HEK293 (cell line): Measurements from ENCODE around the gene XPO5.

Source experiments
- CTCF ChIA-PET: fragments of 350-600 bp; formaldehyde crosslinking; extraction: SDS; loops from one replicate; lab custom pipeline; 2021; ENCODE audit warnings: antibody characterized with exemption; lab: Yijun Ruan, JAX
- POLR2A ChIA-PET: fragments of 300-600 bp; formaldehyde crosslinking; extraction: SDS; loops from one replicate; lab custom pipeline; 2020; ENCODE audit warnings: antibody characterized with exemption, inconsistent platforms; lab: Yijun Ruan, JAX
- H3K27ac ChIP-seq: fragments of 200-500 bp; sonication (Bioruptor generic); 2 replicates; pipeline ENCODE4 v1.5.1; 2014; ENCODE audit warnings: low read depth, low read length, control low read depth, inconsistent platforms; ENCODE audit errors: extremely low read depth
- H3K36me3 ChIP-seq, 2 experiments: fragments of 200-500 bp in 1 of 2; sonication (Bioruptor generic) in 1 of 2; 1 replicate in 1 of 2; 2 replicates in 1 of 2; pipeline ENCODE4 v1.5.1; 2014 to 2017; ENCODE audit warnings: inconsistent platforms in 2 of 2, low read length in 2 of 2; ENCODE audit not compliant: control insufficient read depth in 2 of 2, insufficient read depth in 1 of 2
- H3K4me1 ChIP-seq: fragments of 200-500 bp; sonication (Bioruptor generic); 2 replicates; pipeline ENCODE4 v1.5.1; 2014; ENCODE audit warnings: mild to moderate bottlenecking, low read length, inconsistent platforms; ENCODE audit not compliant: control insufficient read depth, insufficient read depth
- H3K4me3 ChIP-seq: 2 replicates; pipeline ENCODE4 v1.5.1; 2011; ENCODE audit warnings: low read depth, mild to moderate bottlenecking, control low read depth, low read length, moderate library complexity
- H3K9me3 ChIP-seq: fragments of 200-500 bp; sonication (Bioruptor generic); 2 replicates; pipeline ENCODE4 v1.5.1; 2014; ENCODE audit warnings: low read depth, low read length, inconsistent platforms; ENCODE audit not compliant: control insufficient read depth, insufficient read depth
- GLI2 ChIP-seq: fragments of 450-650 bp; formaldehyde crosslinking; IDR thresholded peaks from 2 replicates; pipeline ENCODE4; 2017; ENCODE audit warnings: missing biosample characterization, missing genetic modification characterization, low read depth, borderline replicate concordance
- OSR2 ChIP-seq: fragments of 450-650 bp; formaldehyde crosslinking; IDR thresholded peaks from 2 replicates; pipeline ENCODE4 v1.5.1; 2016; ENCODE audit warnings: missing biosample characterization, missing genetic modification characterization
- SP7 ChIP-seq: fragments of 450-650 bp; formaldehyde crosslinking; IDR thresholded peaks from 2 replicates; pipeline ENCODE4 v1.5.1; 2016; ENCODE audit warnings: missing biosample characterization, missing genetic modification characterization
- ZFP3 ChIP-seq: fragments of 450-650 bp; formaldehyde crosslinking; IDR thresholded peaks from 2 replicates; pipeline ENCODE4 v1.5.1; 2016; ENCODE audit warnings: low read depth, missing biosample characterization, missing genetic modification characterization
- ZFP69B ChIP-seq: fragments of 450-650 bp; formaldehyde crosslinking; IDR thresholded peaks from 2 replicates; pipeline ENCODE4 v1.5.1; 2016; ENCODE audit warnings: missing biosample characterization, missing genetic modification characterization
- ZNF132 ChIP-seq: fragments of 450-650 bp; formaldehyde crosslinking; IDR thresholded peaks from 2 replicates; pipeline ENCODE4 v1.5.1; 2017; ENCODE audit warnings: missing biosample characterization, missing genetic modification characterization, borderline replicate concordance
- ZNF157 ChIP-seq: fragments of 450-650 bp; formaldehyde crosslinking; IDR thresholded peaks from 2 replicates; pipeline ENCODE4 v1.5.1; 2016; ENCODE audit warnings: missing biosample characterization, missing genetic modification characterization
- ZNF16 ChIP-seq: fragments of 450-650 bp; formaldehyde crosslinking; IDR thresholded peaks from 2 replicates; pipeline ENCODE4 v1.5.1; 2016; ENCODE audit warnings: low read depth, missing biosample characterization, missing genetic modification characterization
- ZNF18 ChIP-seq: fragments of 450-650 bp; formaldehyde crosslinking; IDR thresholded peaks from 2 replicates; pipeline ENCODE4 v1.5.1; 2016; ENCODE audit warnings: missing biosample characterization, missing genetic modification characterization
- ZNF366 ChIP-seq: fragments of 450-650 bp; formaldehyde crosslinking; conservative IDR thresholded peaks from 2 replicates; pipeline ENCODE4 v1.5.1; 2016; ENCODE audit warnings: missing biosample characterization, missing genetic modification characterization
- ZNF416 ChIP-seq: fragments of 450-650 bp; formaldehyde crosslinking; IDR thresholded peaks from 2 replicates; pipeline ENCODE4 v1.5.1; 2016; ENCODE audit warnings: missing biosample characterization, missing genetic modification characterization
- ZNF449 ChIP-seq: fragments of 450-650 bp; formaldehyde crosslinking; IDR thresholded peaks from 2 replicates; pipeline ENCODE4 v1.5.1; 2017; ENCODE audit warnings: missing biosample characterization, mild to moderate bottlenecking, missing genetic modification characterization, moderate library complexity
- ZNF521 ChIP-seq: fragments of 450-650 bp; formaldehyde crosslinking; IDR thresholded peaks from 2 replicates; pipeline ENCODE4 v1.5.1; 2017; ENCODE audit warnings: missing biosample characterization, mild to moderate bottlenecking, missing genetic modification characterization
- ZNF530 ChIP-seq: fragments of 450-650 bp; formaldehyde crosslinking; IDR thresholded peaks from 2 replicates; pipeline ENCODE4 v1.5.1; 2016; ENCODE audit warnings: low read depth, missing biosample characterization, missing genetic modification characterization
- ZNF664 ChIP-seq: fragments of 450-650 bp; formaldehyde crosslinking; IDR thresholded peaks from 2 replicates; pipeline ENCODE4 v1.5.1; 2016; ENCODE audit warnings: missing biosample characterization, missing genetic modification characterization
- ZNF785 ChIP-seq: fragments of 450-650 bp; formaldehyde crosslinking; IDR thresholded peaks from 2 replicates; pipeline ENCODE4 v1.5.1; 2016; ENCODE audit warnings: missing biosample characterization, missing genetic modification characterization
- ZNF791 ChIP-seq: fragments of 450-650 bp; formaldehyde crosslinking; IDR thresholded peaks from 2 replicates; pipeline ENCODE4 v1.5.1; 2016; ENCODE audit warnings: missing biosample characterization, missing genetic modification characterization
- TF ChIP-seq, protein P1 (sequence below): fragments of 450-650 bp; formaldehyde crosslinking; IDR thresholded peaks from 2 replicates; pipeline ENCODE4 v1.5.1; 2017; ENCODE audit warnings: missing biosample characterization, missing genetic modification characterization
- TF ChIP-seq, protein P2 (sequence below): fragments of 450-650 bp; formaldehyde crosslinking; IDR thresholded peaks from 2 replicates; pipeline ENCODE4 v1.5.1; 2016; ENCODE audit warnings: missing biosample characterization, missing genetic modification characterization
- TF ChIP-seq, protein P3 (sequence below): fragments of 450-650 bp; formaldehyde crosslinking; IDR thresholded peaks from 2 replicates; pipeline ENCODE4 v1.5.1; 2016; ENCODE audit warnings: missing biosample characterization, missing genetic modification characterization
- TF ChIP-seq, protein P4 (sequence below): fragments of 450-650 bp; formaldehyde crosslinking; IDR thresholded peaks from 2 replicates; pipeline ENCODE4 v1.5.1; 2016; ENCODE audit warnings: missing biosample characterization, missing genetic modification characterization, borderline replicate concordance

XPO5 gene

GRCh38 chr6:43623880-43624785 lies 48.3 kb upstream of the XPO5 start:
- POLR2A ChIA-PET = interaction anchor here (1.1 to 1.3 kb wide), 2 partner anchors 11 kb away, joined by 3 to 4 read pairs; partner anchors contain the start of gene MAD2L1BP
- no peaks in the 10 kb centered on the region for H3K9me3 ChIP-seq
- no peak overlapping the region for H3K27ac ChIP-seq
- TF ChIP-seq ZNF366 (tag by site-specific recombination) (no peak), ZFP3 (no peak), ZNF416 (tag by site-specific recombination) (no peak)
- TF ChIP-seq, protein P1, sequence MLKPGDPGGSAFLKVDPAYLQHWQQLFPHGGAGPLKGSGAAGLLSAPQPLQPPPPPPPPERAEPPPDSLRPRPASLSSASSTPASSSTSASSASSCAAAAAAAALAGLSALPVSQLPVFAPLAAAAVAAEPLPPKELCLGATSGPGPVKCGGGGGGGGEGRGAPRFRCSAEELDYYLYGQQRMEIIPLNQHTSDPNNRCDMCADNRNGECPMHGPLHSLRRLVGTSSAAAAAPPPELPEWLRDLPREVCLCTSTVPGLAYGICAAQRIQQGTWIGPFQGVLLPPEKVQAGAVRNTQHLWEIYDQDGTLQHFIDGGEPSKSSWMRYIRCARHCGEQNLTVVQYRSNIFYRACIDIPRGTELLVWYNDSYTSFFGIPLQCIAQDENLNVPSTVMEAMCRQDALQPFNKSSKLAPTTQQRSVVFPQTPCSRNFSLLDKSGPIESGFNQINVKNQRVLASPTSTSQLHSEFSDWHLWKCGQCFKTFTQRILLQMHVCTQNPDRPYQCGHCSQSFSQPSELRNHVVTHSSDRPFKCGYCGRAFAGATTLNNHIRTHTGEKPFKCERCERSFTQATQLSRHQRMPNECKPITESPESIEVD (tag by site-specific recombination) = no peak
- 0 out of 2 replicates have a peak, but pooled peaks cover 8% of the 10 kb centered on the region for H3K4me1 ChIP-seq
- H3K4me3 ChIP-seq = no peak overlapping the region
- CTCF ChIA-PET = no interaction called here
- H3K36me3 ChIP-seq = peaks cover 18 to 72% of the 10 kb centered on the region in 2 experiments

GRCh38 chr6:43622541-43622940 lies 46.7 kb upstream of the XPO5 start:
- H3K4me3 ChIP-seq = no peak overlapping the region
- ChIA-PET POLR2A (interaction anchor here (1.1 kb wide), 1 partner anchor 9 kb away, joined by 4 read pairs; no protein-coding TSS in a partner anchor), CTCF (interaction anchor here (0.5 to 1.2 kb wide), 3 partner anchors 14 to 78 kb away, joined by 3 read pairs; no protein-coding TSS in a partner anchor)
- H3K9me3 ChIP-seq = no peaks in the 10 kb centered on the region
- 0 out of 2 replicates have a peak, but pooled peaks cover 7% of the 10 kb centered on the region for H3K4me1 ChIP-seq
- H3K27ac ChIP-seq = no peak overlapping the region
- no peak for TF ChIP-seq ZNF18 (tag by site-specific recombination)
- TF ChIP-seq, protein P2, sequence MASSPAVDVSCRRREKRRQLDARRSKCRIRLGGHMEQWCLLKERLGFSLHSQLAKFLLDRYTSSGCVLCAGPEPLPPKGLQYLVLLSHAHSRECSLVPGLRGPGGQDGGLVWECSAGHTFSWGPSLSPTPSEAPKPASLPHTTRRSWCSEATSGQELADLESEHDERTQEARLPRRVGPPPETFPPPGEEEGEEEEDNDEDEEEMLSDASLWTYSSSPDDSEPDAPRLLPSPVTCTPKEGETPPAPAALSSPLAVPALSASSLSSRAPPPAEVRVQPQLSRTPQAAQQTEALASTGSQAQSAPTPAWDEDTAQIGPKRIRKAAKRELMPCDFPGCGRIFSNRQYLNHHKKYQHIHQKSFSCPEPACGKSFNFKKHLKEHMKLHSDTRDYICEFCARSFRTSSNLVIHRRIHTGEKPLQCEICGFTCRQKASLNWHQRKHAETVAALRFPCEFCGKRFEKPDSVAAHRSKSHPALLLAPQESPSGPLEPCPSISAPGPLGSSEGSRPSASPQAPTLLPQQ (tag by site-specific recombination) = peak; percentile 84
- TF ChIP-seq ZFP69B (tag by site-specific recombination) = peak; percentile 69; the same call in 1 of the 2 replicates
- no peak for TF ChIP-seq ZNF785 (tag by site-specific recombination)
- no peak for TF ChIP-seq ZNF530 (tag by site-specific recombination)
- TF ChIP-seq, protein P3, sequence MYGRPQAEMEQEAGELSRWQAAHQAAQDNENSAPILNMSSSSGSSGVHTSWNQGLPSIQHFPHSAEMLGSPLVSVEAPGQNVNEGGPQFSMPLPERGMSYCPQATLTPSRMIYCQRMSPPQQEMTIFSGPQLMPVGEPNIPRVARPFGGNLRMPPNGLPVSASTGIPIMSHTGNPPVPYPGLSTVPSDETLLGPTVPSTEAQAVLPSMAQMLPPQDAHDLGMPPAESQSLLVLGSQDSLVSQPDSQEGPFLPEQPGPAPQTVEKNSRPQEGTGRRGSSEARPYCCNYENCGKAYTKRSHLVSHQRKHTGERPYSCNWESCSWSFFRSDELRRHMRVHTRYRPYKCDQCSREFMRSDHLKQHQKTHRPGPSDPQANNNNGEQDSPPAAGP (tag by site-specific recombination) = no peak
- TF ChIP-seq GLI2 = no peak
- TF ChIP-seq, all 188 proteins: peak for 2
- peaks cover 25 to 74% of the 10 kb centered on the region in 2 experiments for H3K36me3 ChIP-seq

DNA sequence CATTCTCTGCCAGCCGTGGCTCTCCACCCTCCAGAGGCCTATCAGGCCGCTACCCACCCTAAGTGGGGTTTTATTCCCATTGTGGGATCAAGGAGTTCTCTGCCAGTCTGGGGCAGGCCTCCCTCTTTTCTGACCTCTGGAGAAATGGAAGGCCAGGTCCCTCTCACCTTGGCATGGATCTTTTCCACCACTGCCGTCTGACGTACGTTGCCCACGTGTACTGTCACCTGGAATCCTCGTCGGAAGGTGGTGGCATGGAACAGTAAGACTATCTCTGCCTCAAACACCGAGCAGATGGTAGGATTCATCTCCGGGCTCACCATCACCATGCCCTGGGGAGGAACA lies 46.0 kb upstream of the XPO5 start:
- Histone ChIP-seq H3K36me3 (peaks cover 25 to 76% of the 10 kb centered on the region in 2 experiments), H3K4me1 (no peaks in the 10 kb centered on the region), H3K4me3 (no peak overlapping the region), H3K9me3 (no peaks in the 10 kb centered on the region), H3K27ac (no peak overlapping the region)
- POLR2A ChIA-PET = no interaction called here
- CTCF ChIA-PET = interaction anchor here (1.2 kb wide), 1 partner anchor 13 kb away, joined by 3 read pairs; no protein-coding TSS in a partner anchor
- TF ChIP-seq ZNF664 (tag by site-specific recombination) (no peak), ZNF449 (tag by site-specific recombination) (no peak), ZNF157 (tag by site-specific recombination) (no peak), OSR2 (tag by site-specific recombination) (no peak), ZNF16 (no peak), ZNF132 (tag by site-specific recombination) (no peak), SP7 (tag by site-specific recombination) (no peak), ZNF791 (no peak), ZNF521 (tag by site-specific recombination) (no peak)
- TF ChIP-seq, protein P4, sequence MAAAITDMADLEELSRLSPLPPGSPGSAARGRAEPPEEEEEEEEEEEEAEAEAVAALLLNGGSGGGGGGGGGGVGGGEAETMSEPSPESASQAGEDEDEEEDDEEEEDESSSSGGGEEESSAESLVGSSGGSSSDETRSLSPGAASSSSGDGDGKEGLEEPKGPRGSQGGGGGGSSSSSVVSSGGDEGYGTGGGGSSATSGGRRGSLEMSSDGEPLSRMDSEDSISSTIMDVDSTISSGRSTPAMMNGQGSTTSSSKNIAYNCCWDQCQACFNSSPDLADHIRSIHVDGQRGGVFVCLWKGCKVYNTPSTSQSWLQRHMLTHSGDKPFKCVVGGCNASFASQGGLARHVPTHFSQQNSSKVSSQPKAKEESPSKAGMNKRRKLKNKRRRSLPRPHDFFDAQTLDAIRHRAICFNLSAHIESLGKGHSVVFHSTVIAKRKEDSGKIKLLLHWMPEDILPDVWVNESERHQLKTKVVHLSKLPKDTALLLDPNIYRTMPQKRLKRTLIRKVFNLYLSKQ = no peak
